ENCODE data around the gene KANSL3.

The KANSL3 gene

GRCh38 chr2:96604104-96604503 is 34.0 kb downstream of the KANSL3 start:
- DNase-seq (ENCODE audit: low read depth), result no peak

- no peak for DNase-seq (ENCODE audit: low read depth)
Measured at GRCh38 chr2:96602330-96602823, 35.7 kb downstream of the KANSL3 start.

GRCh38 chr2:96601382-96602292 is 36.5 kb downstream of the KANSL3 start:
- no peak for DNase-seq (ENCODE audit: low read depth)

- no peak for DNase-seq (ENCODE audit: low read depth)
Measured at GRCh38 chr2:96599941-96600340, 38.2 kb downstream of the KANSL3 start.

- DNase-seq (ENCODE audit: low read depth), result no peak
Measured at GRCh38 chr2:96596596-96596995, 41.5 kb downstream of the KANSL3 start.

GRCh38 chr2:96594691-96595152 is 43.4 kb downstream of the KANSL3 start:
- no peak for DNase-seq (ENCODE audit: low read depth)

- DNase-seq (ENCODE audit: low read depth), result no peak
Measured at GRCh38 chr2:96594282-96594681, 43.8 kb downstream of the KANSL3 start.

- DNase-seq (ENCODE audit: low read depth), result no peak
Measured at GRCh38 chr2:96591494-96591893, 46.6 kb downstream of the KANSL3 start.

- DNase-seq (ENCODE audit: low read depth), result no peak
Measured at GRCh38 chr2:96591054-96591453, 47.1 kb downstream of the KANSL3 start.

- no peak for DNase-seq (ENCODE audit: low read depth)
Measured at GRCh38 chr2:96587843-96588242, 50.3 kb downstream of the KANSL3 start.

- no peak for DNase-seq (ENCODE audit: low read depth)
Measured at GRCh38 chr2:96584017-96584416, 54.1 kb downstream of the KANSL3 start.

GRCh38 chr2:96580771-96581170 is 57.3 kb downstream of the KANSL3 start:
- DNase-seq (ENCODE audit: low read depth), result no peak

- DNase-seq (ENCODE audit: low read depth), result no peak
Measured at GRCh38 chr2:96579422-96579821, 58.7 kb downstream of the KANSL3 start.

GRCh38 chr2:96578731-96579130 is 59.4 kb downstream of the KANSL3 start:
- no peak for DNase-seq (ENCODE audit: low read depth)

GRCh38 chr2:96577501-96577900 is 60.6 kb downstream of the KANSL3 start:
- DNase-seq (ENCODE audit: low read depth), result no peak

GRCh38 chr2:96575785-96576456 is 62.2 kb downstream of the KANSL3 start:
- DNase-seq (ENCODE audit: low read depth), result no peak

- no peak for DNase-seq (ENCODE audit: low read depth)
Measured at GRCh38 chr2:96574364-96574763, 63.7 kb downstream of the KANSL3 start.

- DNase-seq (ENCODE audit: low read depth), result no peak
Measured at GRCh38 chr2:96568094-96568493, 70.0 kb downstream of the KANSL3 start.

- no peak for DNase-seq (ENCODE audit: low read depth)
Measured at GRCh38 chr2:96565111-96565510, 73.0 kb downstream of the KANSL3 start.

GRCh38 chr2:96564563-96564962 is 73.5 kb downstream of the KANSL3 start:
- DNase-seq (ENCODE audit: low read depth), result no peak

GRCh38 chr2:96564026-96564425 is 74.1 kb downstream of the KANSL3 start:
- DNase-seq (ENCODE audit: low read depth), result no peak

GRCh38 chr2:96558485-96558884 is 79.6 kb downstream of the KANSL3 start:
- no peak for DNase-seq (ENCODE audit: low read depth)

GRCh38 chr2:96558061-96558460 is 80.1 kb downstream of the KANSL3 start:
- no peak for DNase-seq (ENCODE audit: low read depth)
